ENCODE measurements around the gene RPTN. TPM values are rescaled to one million over a fixed set of nuclear protein-coding genes. Genes with fewer than 3 reads are reported as not detected.

Gene RPTN
- total and polyA plus RNA-seq, 2 experiments from 2014 or later, result not detected

- Histone ChIP-seq H3K27ac (ENCODE audit: low read depth) (no peak overlapping the region), H2AFZ (no peak overlapping the region), H3K4me2 (no peak overlapping the region), H3K4me3 (no peak overlapping the region), H4K20me1 (replicated peaks; ENCODE audit: insufficient read depth) (no peaks in the 10 kb centered on the region), H3K9me2 (ENCODE audit: insufficient read depth) (0 out of 2 replicates have a peak, but pooled peaks cover 3% of the 10 kb centered on the region), H3K79me2 (replicated peaks; ENCODE audit: insufficient read depth) (no peaks in the 10 kb centered on the region), H3K36me3 (ENCODE audit: insufficient read depth) (no peaks in the 10 kb centered on the region), H3F3A (replicated peaks; ENCODE audit: low read depth) (no peaks in the 10 kb centered on the region), H3K27me3 (ENCODE audit: insufficient read depth) (peaks cover 49% of the 10 kb centered on the region), H3K4me1 (ENCODE audit: insufficient read depth) (0 out of 2 replicates have a peak, but pooled peaks cover 4% of the 10 kb centered on the region)
- Mint-ChIP-seq H3K27ac (no peak overlapping the region), H3K4me3 (no peak overlapping the region), H3K27me3 (ENCODE audit: insufficient read depth, low read depth, poor library complexity) (no peaks in the 10 kb centered on the region), H3K4me1 (no peaks in the 10 kb centered on the region), H3K9me3 (no peaks in the 10 kb centered on the region), H3K36me3 (ENCODE audit: low read depth) (no peaks in the 10 kb centered on the region)
- ATAC-seq (no peak), DNase-seq (ENCODE audit: low spot score) (no peak)
- no peak for TF ChIP-seq EZH2 (IDR thresholded peaks at IDR 0.05; ENCODE audit: low read depth, unreplicated experiment)
- no peak for TF ChIP-seq CTCF (conservative IDR thresholded peaks at IDR 0.05; ENCODE audit: low read depth in 2 of 2)
- TF ChIP-seq NANOG (IDR thresholded peaks at IDR 0.05; ENCODE audit: borderline replicate concordance), result no peak
- TF ChIP-seq CREB1 (CRISPR knock-in tag; IDR thresholded peaks at IDR 0.05; ENCODE audit: low read depth), result no peak
- TF ChIP-seq REST (IDR thresholded peaks at IDR 0.05; ENCODE audit: unreplicated experiment), result no peak
- TF ChIP-seq ZNF331 (CRISPR knock-in tag; IDR thresholded peaks at IDR 0.05; ENCODE audit: low read depth), result no peak
- TF ChIP-seq JUNB (IDR thresholded peaks at IDR 0.05; ENCODE audit: unreplicated experiment), result no peak
- TF ChIP-seq EZH2phosphoT487 (IDR thresholded peaks at IDR 0.05; ENCODE audit: unreplicated experiment), result no peak
- TF ChIP-seq STAT1 (IDR thresholded peaks at IDR 0.05; ENCODE audit: unreplicated experiment), result no peak
- no peak for TF ChIP-seq ZNF462 (CRISPR knock-in tag; IDR thresholded peaks at IDR 0.05)
- TF ChIP-seq POLR2AphosphoS5 (IDR thresholded peaks at IDR 0.05; ENCODE audit: low read depth), result no peak
- TF ChIP-seq ETS1 (IDR thresholded peaks at IDR 0.05), result no peak
- TF ChIP-seq ZNF114 (CRISPR knock-in tag; IDR thresholded peaks at IDR 0.05), result no peak
Observed at GRCh38 chr1:152118915-152119314, 40.1 kb downstream of the RPTN start.

Data from GM23338 (cell line).